Natural killer cell (primary cell): ENCODE results near the gene HOXD8. TPM values are rescaled to one million over a fixed set of nuclear protein-coding genes. Genes with fewer than 3 reads are reported as not detected.

ENCODE experiments used
- ATAC-seq, 3 donors: fragments of 150-1000 bp in 2 of 3; fragments of 200-7000 bp in 1 of 3; cut with Tn5 transposase; 1 replicate in 1 of 3; 2 replicates in 2 of 3; pipeline ENCODE4 v1.10.0; 2021; ENCODE audit warnings: mild to moderate bottlenecking in 2 of 3, moderate library complexity in 2 of 3
- DNase-seq, 2 donors: peaks; one replicate each; pipeline versions ENCODE4 v3.0.0 to v3.0.0-alpha.2; 2013 to 2021; ENCODE audit warnings: mixed read lengths in 1 of 2
- H3K27ac ChIP-seq: one replicate; pipeline ENCODE4 v1.5.1; 2013; ENCODE audit warnings: mild to moderate bottlenecking, low read length
- H3K27me3 ChIP-seq: one replicate; pipeline ENCODE4 v1.6.1; 2013; ENCODE audit warnings: low read length; ENCODE audit not compliant: control insufficient read depth, insufficient read depth
- H3K36me3 ChIP-seq: one replicate; pipeline ENCODE4 v1.6.1; 2013; ENCODE audit warnings: low read length; ENCODE audit not compliant: control insufficient read depth, insufficient read depth
- H3K4me1 ChIP-seq: one replicate; pipeline ENCODE4 v1.6.1; 2013; ENCODE audit warnings: low read length; ENCODE audit not compliant: control insufficient read depth, insufficient read depth
- H3K4me3 ChIP-seq: one replicate; pipeline ENCODE4 v1.5.1; 2013; ENCODE audit warnings: low read length
- H3K9me3 ChIP-seq: one replicate; pipeline ENCODE4 v1.6.1; 2013; ENCODE audit warnings: low read length; ENCODE audit not compliant: control insufficient read depth, insufficient read depth
- H3K27ac Mint-ChIP-seq, 2 donors: one replicate each; pipeline ENCODE4 v1.8.0; 2022; ENCODE audit warnings: mild to moderate bottlenecking in 2 of 2, mixed read lengths in 2 of 2, moderate library complexity in 1 of 2
- H3K27me3 Mint-ChIP-seq, 2 donors: one replicate each; pipeline ENCODE4 v1.8.0; 2022; ENCODE audit warnings: low read depth in 2 of 2, mixed read lengths in 2 of 2
- H3K36me3 Mint-ChIP-seq: one replicate; pipeline ENCODE4 v1.8.0; 2022; ENCODE audit warnings: mixed read lengths
- H3K4me1 Mint-ChIP-seq, 2 donors: one replicate each; pipeline ENCODE4 v1.8.0; 2022; ENCODE audit warnings: mixed read lengths in 2 of 2
- H3K4me3 Mint-ChIP-seq: one replicate; pipeline ENCODE4 v1.8.0; 2022; ENCODE audit warnings: mild to moderate bottlenecking, moderate library complexity, mixed read lengths
- H3K9me3 Mint-ChIP-seq, 2 donors: one replicate each; pipeline ENCODE4 v1.8.0; 2022; ENCODE audit warnings: mixed read lengths in 2 of 2
- WGBS: methylation state at CpG from one replicate; pipeline ENCODE4 v1.1.7; 2013; ENCODE audit warnings: missing lambda C conversion rate; ENCODE audit not compliant: insufficient coverage; 5-methylcytosine and 5-hydroxymethylcytosine counted together
- intact Hi-C: fragments of 100-400 bp; cut with micrococcal nuclease; formaldehyde crosslinking; loops from one replicate; pipeline ENCODE4 v1.14.2; 2022
- total RNA-seq, 4 donors: library from RNA; stranded (reverse); fragments of 120-200 nt in 1 of 4; gene quantifications; one replicate each; pipeline versions ENCODE4 v1.2.3 to v1.2.4, GENCODE V29; 2013 to 2022
- TF ChIP-seq, protein P1 (sequence below): fragments of 200-600 bp; IDR thresholded peaks from one replicate; pipeline ENCODE4 v1.8.0; 2022; ENCODE audit warnings: antibody characterized with exemption

HOXD8 gene
- total RNA-seq, 3 donors from 2014 or later (not counting 1 experiment from before 2014, with no cell fraction given), result not detected

DNA sequence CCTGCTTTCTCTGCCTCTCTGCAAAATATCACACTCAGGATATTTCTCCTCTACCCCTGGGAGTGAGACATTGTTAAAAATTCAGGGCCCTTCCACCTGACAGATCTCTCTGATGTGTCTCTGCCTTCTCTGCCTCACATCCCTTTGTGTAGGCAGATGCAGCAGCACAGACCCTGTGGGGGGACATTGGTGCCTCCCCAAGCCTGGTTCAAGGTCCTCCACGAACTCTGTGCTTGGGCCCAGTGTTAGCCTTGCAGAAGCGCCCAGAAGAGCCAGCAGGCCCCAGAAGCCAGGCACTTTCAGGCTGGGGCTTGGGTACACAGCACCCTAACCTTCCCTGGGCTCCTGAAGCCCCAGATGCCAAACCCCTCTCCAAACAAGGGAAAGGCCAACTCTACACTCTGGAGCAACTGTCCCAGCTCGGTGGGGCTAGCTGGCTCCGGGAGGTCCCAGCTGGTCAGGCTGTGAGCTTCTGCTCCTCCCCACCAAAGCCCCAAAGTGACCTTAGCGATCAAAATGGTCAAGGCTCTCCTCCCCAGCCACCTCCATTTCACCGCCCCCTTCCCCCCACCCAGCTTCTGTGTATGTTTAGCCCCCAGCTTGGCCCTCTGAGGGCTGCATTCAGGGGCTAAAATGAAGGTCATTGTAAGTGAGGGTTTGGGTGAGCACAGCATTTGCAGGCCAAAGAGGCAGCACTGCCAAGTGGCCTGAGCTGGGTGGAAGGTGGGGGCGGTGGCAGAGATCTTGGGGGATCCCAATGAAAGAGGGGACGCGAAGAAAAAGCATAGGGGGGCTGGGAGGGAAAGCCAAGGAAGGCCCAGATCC is 4.3 kb upstream of the HOXD8 start:
- Mint-ChIP-seq H3K36me3 (peaks cover 7% of the 10 kb centered on the region), H3K9me3 (no peaks in the 10 kb centered on the region), H3K27ac (no peak overlapping the region), H3K4me1 (peaks cover 8 to 13% of the 10 kb centered on the region in 2 donors), H3K27me3 (peaks cover 69 to 70% of the 10 kb centered on the region in 2 donors), H3K4me3 (no peak overlapping the region)
- H3K27ac ChIP-seq, result no peak overlapping the region
- intact Hi-C loops, result loop anchor here (5.0 kb wide), 4 partner anchors 38 to 1037 kb away; no protein-coding TSS in a partner anchor
- DNase-seq, result no peak
- no peaks in the 10 kb centered on the region for H3K9me3 ChIP-seq
- 25% methylated on average over 8 of the region's 9 CpGs for WGBS
- H3K27me3 ChIP-seq, result peaks cover 83% of the 10 kb centered on the region
- H3K4me3 ChIP-seq, result no peak overlapping the region
- H3K36me3 ChIP-seq, result no peaks in the 10 kb centered on the region
- peaks cover 23% of the 10 kb centered on the region for H3K4me1 ChIP-seq
- ATAC-seq, result no peak
- TF ChIP-seq, protein P1, sequence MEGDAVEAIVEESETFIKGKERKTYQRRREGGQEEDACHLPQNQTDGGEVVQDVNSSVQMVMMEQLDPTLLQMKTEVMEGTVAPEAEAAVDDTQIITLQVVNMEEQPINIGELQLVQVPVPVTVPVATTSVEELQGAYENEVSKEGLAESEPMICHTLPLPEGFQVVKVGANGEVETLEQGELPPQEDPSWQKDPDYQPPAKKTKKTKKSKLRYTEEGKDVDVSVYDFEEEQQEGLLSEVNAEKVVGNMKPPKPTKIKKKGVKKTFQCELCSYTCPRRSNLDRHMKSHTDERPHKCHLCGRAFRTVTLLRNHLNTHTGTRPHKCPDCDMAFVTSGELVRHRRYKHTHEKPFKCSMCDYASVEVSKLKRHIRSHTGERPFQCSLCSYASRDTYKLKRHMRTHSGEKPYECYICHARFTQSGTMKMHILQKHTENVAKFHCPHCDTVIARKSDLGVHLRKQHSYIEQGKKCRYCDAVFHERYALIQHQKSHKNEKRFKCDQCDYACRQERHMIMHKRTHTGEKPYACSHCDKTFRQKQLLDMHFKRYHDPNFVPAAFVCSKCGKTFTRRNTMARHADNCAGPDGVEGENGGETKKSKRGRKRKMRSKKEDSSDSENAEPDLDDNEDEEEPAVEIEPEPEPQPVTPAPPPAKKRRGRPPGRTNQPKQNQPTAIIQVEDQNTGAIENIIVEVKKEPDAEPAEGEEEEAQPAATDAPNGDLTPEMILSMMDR, result no peak

DNA sequence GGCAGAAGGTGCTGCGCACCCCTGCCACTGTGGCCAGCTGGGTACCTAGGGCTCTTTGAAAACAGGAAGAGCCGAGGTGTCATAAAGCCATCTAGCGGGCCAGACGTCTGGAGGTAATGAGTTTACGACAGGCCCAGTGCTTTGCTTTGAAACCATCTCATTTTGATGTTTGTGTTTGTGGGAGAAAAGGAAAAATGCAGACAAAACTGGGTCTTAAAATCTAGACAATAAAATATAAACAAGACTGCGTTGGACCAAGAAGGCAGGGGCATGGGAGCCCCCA is 3.8 kb upstream of the HOXD8 start:
- peaks cover 10 to 16% of the 10 kb centered on the region in 2 donors for H3K4me1 Mint-ChIP-seq
- H3K9me3 Mint-ChIP-seq, result no peaks in the 10 kb centered on the region
- ATAC-seq (no peak), DNase-seq (no peak)
- peaks cover 66% of the 10 kb centered on the region in 2 donors for H3K27me3 Mint-ChIP-seq
- Histone ChIP-seq H3K36me3 (no peaks in the 10 kb centered on the region), H3K27me3 (peaks cover 79% of the 10 kb centered on the region), H3K9me3 (no peaks in the 10 kb centered on the region), H3K27ac (no peak overlapping the region), H3K4me1 (peaks cover 25% of the 10 kb centered on the region), H3K4me3 (no peak overlapping the region)
- no peak overlapping the region for H3K27ac Mint-ChIP-seq
- peaks cover 8% of the 10 kb centered on the region for H3K36me3 Mint-ChIP-seq
- no peak overlapping the region for H3K4me3 Mint-ChIP-seq
- intact Hi-C loops, result loop anchor here (5.0 kb wide), 3 partner anchors 512 to 1037 kb away; no protein-coding TSS in a partner anchor
- TF ChIP-seq, protein P1, result no peak
- WGBS, result 18% methylated on average over 6 of the region's 6 CpGs

DNA sequence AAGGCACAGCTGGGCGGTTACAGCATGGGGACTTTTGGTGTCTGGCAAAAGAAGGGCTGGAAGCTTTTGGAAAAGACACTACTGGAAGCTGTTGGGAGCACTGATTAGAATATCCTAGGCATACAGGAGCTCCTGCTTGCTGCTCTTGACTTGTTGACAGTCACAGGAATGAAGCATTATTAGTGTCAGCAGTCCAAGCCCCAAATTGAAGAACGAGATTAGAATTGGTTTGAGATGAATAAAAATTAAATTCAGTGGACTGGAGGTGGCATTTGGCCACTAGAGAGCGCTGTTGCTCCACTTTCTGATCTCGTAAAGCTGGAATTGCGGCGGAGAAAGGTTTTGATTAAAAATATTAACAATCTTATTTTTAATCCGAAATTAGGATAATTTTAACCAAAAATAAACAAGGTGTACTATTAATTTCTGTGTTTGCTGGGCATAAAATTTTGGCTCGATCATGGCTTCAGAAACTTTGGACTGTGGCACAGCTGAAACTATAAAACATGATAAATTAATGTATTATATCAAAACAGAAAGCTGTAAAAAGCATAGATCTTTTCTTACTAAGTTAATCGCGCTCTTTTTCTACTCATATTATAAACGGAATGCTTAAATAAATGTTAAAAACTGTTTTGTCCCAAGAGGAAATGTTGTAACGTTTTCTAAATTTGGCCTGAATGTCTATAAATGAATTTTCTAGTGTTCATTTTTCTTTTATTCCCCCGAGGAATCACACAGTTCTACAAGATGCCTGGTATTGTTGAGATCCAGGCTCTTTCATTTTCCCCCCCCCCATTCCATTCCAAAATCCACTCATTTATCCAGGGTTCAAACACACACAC is 2.4 kb upstream of the HOXD8 start:
- TF ChIP-seq, protein P1, result peak; percentile 93
- H3K27me3 ChIP-seq, result peaks cover 82% of the 10 kb centered on the region

More for the DNA sequence above, 2.4 kb upstream of the HOXD8 start:
- DNase-seq, result peak; percentile 57 to 87
- Mint-ChIP-seq H3K9me3 (no peaks in the 10 kb centered on the region), H3K27me3 (peaks cover 69 to 75% of the 10 kb centered on the region in 2 donors), H3K36me3 (peaks cover 17% of the 10 kb centered on the region), H3K4me1 (peaks cover 22 to 27% of the 10 kb centered on the region in 2 donors), H3K27ac (peak overlapping the region in 1 of 2 donors; percentile 18), H3K4me3 (peak overlapping the region; percentile 40)
- Histone ChIP-seq H3K9me3 (no peaks in the 10 kb centered on the region), H3K27ac (no peak overlapping the region), H3K4me3 (no peak overlapping the region), H3K4me1 (peaks cover 26% of the 10 kb centered on the region), H3K36me3 (no peaks in the 10 kb centered on the region)
- intact Hi-C loops, result loop anchor here (1.0 to 5.0 kb wide), 6 partner anchors 328 to 1035 kb away; no protein-coding TSS in a partner anchor
- ATAC-seq, result peak in 1 of 3 donors; percentile 32
- WGBS, result 9% methylated on average over 7 of the region's 13 CpGs
